ENCODE results near the gene CALN1.

DNA sequence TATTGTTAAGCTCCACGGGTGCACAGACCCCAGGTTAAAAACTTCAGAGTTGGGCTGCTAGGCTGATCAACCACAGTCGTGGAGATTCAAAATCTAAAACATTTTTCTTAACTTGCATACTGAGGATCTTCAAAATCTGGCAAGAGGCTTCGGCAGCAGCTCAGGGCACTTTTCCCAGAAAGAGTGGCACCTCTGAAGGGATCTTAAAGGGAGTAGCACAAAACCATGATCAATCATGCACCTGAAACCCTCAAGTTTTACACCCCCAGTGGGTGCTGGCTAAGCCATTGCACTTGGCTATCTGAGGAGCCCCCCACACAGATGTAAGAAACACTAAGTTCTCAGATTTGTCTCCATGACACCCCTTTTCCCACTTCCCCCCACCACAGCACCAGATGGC is 151.7 kb downstream of the CALN1 start:
- TF ChIP-seq, protein P1, sequence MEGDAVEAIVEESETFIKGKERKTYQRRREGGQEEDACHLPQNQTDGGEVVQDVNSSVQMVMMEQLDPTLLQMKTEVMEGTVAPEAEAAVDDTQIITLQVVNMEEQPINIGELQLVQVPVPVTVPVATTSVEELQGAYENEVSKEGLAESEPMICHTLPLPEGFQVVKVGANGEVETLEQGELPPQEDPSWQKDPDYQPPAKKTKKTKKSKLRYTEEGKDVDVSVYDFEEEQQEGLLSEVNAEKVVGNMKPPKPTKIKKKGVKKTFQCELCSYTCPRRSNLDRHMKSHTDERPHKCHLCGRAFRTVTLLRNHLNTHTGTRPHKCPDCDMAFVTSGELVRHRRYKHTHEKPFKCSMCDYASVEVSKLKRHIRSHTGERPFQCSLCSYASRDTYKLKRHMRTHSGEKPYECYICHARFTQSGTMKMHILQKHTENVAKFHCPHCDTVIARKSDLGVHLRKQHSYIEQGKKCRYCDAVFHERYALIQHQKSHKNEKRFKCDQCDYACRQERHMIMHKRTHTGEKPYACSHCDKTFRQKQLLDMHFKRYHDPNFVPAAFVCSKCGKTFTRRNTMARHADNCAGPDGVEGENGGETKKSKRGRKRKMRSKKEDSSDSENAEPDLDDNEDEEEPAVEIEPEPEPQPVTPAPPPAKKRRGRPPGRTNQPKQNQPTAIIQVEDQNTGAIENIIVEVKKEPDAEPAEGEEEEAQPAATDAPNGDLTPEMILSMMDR (IDR thresholded peaks at IDR 0.05): no peak
- TF ChIP-seq POLR2A (IDR thresholded peaks at IDR 0.05): no peak
- TF ChIP-seq POLR2AphosphoS5 (IDR thresholded peaks at IDR 0.05): no peak

Measured in prostate gland (tissue), 2 donors.